Stimulated activated CD8-positive, alpha-beta memory T cell treated with anti-CD3 and anti-CD28 coated beads, Interleukin-7, amount 100 ng/mL, for 24 hours (primary cell): ENCODE results near the gene KPNA4.

Experiments
- DNase-seq: peaks from one replicate; pipeline ENCODE4 v3.0.0-alpha.2; 2020; ENCODE audit warnings: low read depth

Gene KPNA4

DNA sequence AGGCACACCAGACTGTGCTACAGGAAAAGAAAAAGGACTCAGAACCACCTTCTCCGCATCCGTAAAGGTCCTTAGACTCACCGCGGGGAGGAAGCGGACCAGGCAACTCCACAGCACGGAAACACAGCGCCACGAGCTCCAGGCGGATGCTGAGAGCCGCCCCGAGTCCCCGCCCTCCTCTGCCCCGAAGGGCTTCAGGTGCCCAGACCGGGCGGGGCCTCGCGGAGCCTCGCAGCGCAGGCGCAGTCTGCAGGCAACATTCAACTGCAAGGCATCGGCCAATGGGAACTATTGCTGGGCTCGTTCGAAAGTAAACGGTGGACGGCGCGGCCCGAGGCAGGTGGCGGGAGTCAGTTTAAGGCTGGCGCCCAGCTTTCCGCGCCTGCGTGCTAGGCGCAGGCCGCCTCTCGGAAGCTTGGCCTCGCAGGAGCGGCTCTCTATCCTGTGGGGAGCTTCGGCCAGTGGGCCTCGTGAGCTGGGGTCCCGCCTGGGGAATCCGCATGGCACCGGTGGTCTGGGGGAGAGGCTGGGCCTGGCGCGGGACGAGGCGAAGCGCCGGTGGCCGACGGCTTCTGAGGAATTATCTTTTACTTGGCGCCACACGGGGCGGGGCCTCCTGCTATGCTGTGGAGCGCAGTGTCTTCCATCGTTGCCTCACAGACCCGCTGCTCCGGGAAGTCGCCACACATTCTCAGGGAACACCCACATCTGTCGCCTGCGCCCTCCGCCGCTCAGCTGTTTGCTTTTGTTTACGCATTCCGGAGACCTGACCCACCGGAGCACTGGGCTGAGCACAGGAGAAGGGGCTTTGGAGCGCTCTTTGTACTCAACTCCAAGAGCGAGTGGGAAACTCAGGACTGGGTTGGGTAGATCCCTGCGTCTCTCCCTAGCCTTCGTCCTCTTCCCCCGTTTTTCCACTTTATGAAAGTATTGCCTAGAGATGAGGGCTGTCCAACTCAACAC is 115.5 kb downstream of the KPNA4 start, which contains the start of gene TRIM59:
Gene TRIM59 (minus strand): TSS at position 151 of the 963 bp plus-strand sequence. CDS start 10,603 bp downstream, outside the sequence.
- peak; percentile 86 for DNase-seq

DNA sequence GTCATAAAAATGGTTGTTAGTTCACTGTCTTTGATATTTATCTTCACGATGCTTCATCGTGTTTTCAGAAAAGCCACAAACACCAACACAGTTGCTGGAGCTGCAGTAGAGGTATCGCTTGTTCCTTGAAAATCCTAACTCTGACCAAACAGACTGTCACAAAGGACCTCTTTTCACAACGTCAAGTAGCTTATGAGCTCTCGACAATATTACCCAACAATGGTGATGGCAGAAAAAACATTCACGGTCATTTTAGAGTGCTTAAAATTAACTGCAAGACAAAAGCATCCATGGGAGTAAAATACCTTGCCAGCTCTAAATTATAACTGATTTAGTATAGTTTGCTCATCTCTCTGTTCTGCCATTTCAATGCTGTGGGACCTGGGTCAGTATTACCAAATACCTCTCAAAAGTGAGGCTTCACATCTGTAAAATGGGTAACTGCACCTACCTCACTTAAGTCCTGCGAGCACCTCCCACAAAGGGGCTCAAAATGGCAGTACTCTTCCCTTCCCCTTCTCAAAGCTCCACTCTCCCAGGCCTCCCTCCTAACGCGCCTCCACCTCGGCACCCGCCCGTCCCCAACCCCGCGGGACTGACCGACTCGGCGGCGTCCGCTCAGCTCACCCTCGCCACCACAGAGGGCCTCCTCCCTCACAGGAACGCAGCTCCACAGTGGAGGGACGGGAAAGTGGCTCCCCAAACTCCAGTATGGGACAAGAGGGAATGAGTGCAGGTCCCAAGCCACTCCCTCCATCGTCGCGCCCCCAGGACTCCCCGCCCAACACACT is 116.3 kb downstream of the KPNA4 start:
- peak; percentile 23 for DNase-seq

DNA sequence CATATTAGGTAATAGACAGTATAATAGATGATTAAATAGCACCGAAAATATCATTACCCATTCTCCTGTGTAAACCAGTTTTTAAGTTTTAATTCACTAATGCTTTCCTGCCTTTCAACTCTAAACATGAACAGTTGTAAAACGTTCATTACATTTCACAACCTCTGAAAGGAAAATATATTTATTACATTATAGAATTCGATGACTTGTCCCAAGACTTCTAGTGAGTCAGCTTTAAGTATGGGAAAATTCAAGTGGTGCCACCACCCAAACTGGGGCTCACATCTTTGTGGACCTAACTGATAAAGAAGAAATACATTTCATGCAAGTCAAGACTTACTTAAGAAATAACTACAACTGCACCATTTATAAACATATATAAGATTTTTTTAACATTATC is 117.8 kb downstream of the KPNA4 start:
- no peak for DNase-seq

DNA sequence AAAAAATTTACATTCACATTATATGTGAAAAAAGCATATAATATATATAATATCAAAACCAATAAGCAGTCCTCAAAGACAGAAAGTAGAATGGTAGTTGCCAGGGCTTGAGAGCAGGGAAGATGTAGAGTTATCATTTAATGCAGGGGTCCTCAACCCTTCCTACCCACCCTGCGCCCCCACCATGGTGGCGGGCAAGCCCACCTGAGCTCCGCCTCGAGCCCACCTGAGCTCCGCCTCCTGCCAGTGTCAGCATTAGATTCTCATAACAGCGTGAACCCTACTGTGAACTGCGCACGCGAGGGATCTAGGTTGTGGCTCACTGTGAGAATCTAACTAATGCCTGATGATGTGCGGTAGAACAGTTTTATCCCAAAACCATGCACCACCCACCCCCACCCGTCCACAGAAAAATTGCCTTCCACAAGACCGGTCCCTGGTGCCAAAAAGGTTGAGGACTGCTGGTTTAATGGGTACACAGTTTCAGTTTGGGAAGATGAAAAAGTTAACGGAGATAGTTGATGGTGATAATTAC is 118.8 kb downstream of the KPNA4 start:
- DNase-seq, result no peak

DNA sequence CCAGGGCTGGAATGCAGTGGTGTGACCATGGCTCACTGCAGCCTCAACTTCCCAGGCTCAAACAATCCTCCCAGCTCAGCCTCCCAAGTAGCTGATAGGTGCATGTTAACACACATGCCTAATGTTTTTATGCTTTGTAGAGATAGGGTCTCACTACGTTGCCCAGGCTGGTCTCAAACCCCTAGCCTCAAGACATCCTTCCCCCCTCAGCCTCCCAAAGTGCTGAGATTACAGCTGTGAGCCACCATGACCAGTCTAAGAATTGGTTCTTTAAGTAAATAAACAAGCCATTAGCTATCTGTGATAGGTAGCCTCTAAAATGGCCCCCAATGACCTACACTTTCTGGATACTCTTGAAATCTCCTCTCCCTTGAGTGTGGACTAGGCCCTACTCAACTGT is 119.5 kb downstream of the KPNA4 start:
- no peak for DNase-seq
